GM12801 (cell line): ENCODE data around the gene LHFPL3.

Experiments used
- CTCF ChIP-seq: IDR thresholded peaks from one replicate; pipeline ENCODE4 v1.5.1; 2011; ENCODE audit warnings: control low read depth; ENCODE audit not compliant: insufficient read length; ENCODE audit errors: extremely low read depth

Gene LHFPL3

DNA sequence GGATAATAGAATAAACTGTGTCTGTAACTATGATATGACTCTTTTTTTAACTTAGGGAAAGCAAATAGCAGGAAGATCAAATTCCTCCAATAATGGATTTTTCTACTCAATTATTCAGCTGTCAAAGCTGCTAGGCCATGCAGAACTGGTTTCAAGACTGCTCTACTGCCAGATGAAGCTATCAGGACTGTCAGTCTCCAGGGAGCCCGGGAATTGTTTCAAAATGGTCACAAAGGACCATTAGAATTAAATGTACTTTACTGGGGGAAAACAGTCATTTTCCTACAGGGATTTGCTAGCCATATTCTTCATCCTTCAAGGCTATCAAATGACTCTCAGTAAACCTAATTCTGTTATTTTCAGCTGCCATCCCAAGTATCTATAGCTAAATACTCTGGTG is 276.3 kb downstream of the LHFPL3 start:
- TF ChIP-seq CTCF: no peak

DNA sequence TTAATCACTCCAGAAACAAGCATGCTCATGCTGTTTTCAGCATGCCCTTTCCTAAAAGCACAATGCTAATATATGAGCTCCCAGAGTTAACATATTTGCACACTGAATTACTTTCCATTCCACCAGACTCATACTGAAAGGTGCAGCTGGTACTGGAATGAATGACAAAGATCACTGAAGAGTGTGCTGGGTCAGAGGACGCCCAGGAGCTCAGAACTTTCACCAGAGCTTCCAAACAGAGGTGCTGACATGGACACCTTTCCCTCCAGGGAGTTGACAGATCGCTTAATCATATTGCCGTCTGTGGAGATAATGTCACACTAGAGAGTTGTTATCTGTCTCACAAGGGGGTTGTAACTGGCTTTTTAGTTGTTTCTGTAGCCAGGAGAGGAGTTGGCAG is 292.9 kb downstream of the LHFPL3 start:
- TF ChIP-seq CTCF: no peak

- TF ChIP-seq CTCF: no peak
Measured at GRCh38 chr7:104625956-104626355, 297.6 kb downstream of the LHFPL3 start.

GRCh38 chr7:104627516-104627915 is 299.1 kb downstream of the LHFPL3 start:
- TF ChIP-seq CTCF: no peak

- no peak for TF ChIP-seq CTCF
Measured at GRCh38 chr7:104628017-104628416, 299.6 kb downstream of the LHFPL3 start.

DNA sequence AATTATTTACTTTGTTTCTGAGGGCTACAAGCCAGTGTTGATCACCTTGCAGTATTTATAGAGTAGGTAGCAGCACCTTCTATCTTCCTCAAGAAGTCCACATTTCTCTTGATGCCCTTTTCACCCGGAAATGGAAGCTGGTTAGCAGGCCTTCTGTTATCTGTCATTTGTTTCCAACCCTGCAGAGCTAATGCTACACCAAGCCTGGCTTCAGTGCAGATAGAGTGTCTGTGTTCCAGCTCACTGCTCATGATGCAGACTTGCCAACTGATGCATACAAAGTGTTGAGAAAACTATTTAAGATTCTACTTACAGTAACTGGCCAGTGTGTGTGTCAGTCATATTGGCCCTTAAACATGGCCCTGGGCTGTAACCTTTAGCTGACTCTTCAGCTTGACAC is 301.0 kb downstream of the LHFPL3 start:
- no peak for TF ChIP-seq CTCF

DNA sequence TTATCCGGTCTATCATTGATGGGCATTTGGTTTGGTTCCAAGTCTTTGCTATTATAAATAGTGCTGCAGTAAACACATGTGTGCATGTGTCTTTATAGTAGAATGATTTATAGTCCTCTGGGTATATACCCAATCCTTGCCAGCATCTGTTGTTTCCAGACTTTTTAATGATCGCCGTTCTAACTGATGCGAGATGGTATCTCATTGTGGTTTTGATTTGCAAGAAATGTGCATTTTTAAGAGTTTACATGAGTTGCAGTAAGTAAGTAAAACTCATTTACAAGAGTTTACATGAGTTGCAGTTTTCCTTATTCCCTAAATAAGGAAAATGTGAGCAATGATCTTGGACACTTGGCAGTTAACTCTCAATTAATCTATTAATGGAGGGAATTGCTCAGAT is 312.1 kb downstream of the LHFPL3 start:
- TF ChIP-seq CTCF: no peak

DNA sequence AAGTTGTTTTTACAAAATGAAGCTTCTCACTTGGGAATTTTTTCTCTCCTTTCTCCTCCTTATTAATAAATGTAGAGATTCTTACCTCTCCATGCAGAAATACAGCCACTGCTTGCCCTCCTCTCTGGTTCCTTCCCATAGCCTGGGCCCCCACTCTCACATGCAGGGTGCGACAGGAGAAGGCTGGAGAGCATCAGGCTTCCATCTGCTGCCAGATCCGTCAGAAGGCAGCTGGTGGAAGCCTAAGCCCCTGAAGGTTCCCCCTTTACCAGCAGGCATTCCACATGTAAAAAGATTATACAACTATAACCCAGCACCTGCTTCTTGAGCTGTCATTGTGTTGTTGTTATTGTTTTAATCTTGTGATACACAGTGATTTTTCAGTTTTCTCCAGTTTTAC is 314.2 kb downstream of the LHFPL3 start:
- TF ChIP-seq CTCF: no peak
